Fibroblast of pulmonary artery (primary cell): ENCODE measurements around the gene EIF4E3.
A peak's percentile ranks its signal among the peaks of the same experiment; 100 is the strongest.

Source experiments
- DNase-seq: peaks from one replicate; pipeline ENCODE4 v3.0.0-alpha.2; 2010; ENCODE audit warnings: low read depth
- H3K4me3 ChIP-seq: replicated peaks from 2 replicates; pipeline ENCODE4 v1.5.1; 2011; ENCODE audit warnings: low read depth, mild to moderate bottlenecking, control low read depth, low read length, moderate library complexity
- TF ChIP-seq, protein P1 (sequence below): IDR thresholded peaks from 2 replicates; pipeline ENCODE4 v1.5.1; 2011; ENCODE audit warnings: mild to moderate bottlenecking, control low read depth, low read length, inconsistent platforms; ENCODE audit errors: missing control alignments

The EIF4E3 gene

DNA sequence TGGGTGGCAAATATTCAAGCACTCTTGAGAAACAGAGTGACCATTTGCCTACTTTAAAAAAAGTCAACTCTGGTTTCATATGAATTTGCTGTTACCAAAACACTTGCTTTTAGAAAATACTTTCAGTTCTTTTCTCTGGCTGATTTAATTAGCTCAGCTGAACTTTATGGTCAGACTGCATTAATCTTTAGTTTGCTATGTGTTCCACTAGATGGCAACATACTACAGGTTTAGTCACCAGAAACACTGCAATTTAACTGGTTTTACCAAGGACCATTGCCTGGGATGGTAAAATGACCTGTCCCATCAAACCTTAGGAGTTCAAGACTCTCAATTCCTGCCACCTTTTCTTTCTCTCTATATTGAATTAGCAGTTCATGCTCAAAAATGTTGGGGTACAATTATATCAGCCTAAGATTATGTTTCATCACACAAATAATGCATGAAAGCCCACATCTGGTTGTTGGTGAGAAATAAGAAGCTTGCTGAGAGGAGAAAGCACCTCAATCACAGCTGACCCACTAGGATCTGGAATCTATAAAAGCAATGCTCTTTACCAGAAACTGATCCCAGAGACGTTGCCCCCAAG is 14.2 kb downstream of the EIF4E3 start:
- TF ChIP-seq, protein P1, sequence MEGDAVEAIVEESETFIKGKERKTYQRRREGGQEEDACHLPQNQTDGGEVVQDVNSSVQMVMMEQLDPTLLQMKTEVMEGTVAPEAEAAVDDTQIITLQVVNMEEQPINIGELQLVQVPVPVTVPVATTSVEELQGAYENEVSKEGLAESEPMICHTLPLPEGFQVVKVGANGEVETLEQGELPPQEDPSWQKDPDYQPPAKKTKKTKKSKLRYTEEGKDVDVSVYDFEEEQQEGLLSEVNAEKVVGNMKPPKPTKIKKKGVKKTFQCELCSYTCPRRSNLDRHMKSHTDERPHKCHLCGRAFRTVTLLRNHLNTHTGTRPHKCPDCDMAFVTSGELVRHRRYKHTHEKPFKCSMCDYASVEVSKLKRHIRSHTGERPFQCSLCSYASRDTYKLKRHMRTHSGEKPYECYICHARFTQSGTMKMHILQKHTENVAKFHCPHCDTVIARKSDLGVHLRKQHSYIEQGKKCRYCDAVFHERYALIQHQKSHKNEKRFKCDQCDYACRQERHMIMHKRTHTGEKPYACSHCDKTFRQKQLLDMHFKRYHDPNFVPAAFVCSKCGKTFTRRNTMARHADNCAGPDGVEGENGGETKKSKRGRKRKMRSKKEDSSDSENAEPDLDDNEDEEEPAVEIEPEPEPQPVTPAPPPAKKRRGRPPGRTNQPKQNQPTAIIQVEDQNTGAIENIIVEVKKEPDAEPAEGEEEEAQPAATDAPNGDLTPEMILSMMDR, result peak; percentile 68
- H3K4me3 ChIP-seq, result no peak overlapping the region
- peak; percentile 69 for DNase-seq

DNA sequence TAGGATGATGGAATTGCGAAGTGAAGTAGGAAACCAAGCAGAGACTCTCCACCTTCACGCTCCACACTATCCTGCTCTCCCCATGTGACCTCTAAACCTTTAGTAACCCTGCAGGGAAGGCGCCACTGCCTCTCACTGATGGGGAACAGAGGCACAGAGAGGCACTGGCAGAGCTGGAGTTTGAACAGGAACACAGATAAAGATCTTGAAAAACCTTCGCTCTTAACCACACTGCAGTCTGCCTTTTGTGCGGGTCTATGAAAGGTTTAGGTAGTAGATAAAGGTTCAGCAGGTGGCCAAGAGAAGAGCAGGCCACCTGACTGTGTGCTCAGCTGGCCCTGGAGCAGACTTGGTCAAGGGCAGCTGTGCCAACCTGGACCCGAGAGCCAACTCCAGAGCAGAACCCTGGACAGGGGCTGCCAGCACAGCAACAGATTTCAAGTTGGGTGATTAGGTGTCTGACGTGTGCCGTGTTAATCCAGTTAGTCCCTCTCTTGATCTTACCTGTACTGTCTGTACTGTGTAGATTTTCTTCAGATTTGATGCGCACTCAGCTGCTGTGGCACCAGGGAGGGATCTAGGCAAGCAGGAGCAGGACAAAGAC is 15.2 kb downstream of the EIF4E3 start:
- no peak for DNase-seq
- TF ChIP-seq, protein P1, result no peak
- no peak overlapping the region for H3K4me3 ChIP-seq

DNA sequence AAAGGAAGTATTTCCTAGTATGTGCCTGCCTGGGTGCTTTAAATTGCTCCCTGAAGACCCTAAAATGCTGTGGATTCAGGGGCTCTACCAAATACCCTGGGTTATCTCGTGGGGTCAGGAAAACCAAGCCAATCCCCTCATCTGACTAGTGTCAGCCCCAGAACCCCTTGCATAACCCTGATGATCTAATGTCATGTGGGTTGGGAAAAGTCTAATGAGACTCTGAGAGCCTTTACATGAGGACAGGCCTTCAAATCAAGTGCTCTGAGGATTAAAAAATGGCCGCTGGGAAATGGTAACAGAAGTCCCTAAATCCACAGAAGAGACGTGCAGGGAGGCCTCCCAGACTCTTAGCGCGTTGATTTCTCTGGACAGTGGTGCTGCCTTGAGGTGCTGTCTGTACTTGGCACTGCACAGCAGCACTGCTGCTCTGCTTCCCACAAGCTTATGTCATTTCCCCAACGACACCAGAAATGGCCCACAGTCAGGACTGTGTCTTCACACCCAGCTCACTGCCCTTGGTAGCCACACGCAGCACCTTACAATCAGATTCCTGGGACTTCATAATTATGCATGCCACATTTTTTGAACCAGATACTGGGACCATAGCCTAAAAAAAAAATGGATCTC is 16.6 kb downstream of the EIF4E3 start:
- DNase-seq, result no peak
- no peak overlapping the region for H3K4me3 ChIP-seq
- TF ChIP-seq, protein P1, result no peak

DNA sequence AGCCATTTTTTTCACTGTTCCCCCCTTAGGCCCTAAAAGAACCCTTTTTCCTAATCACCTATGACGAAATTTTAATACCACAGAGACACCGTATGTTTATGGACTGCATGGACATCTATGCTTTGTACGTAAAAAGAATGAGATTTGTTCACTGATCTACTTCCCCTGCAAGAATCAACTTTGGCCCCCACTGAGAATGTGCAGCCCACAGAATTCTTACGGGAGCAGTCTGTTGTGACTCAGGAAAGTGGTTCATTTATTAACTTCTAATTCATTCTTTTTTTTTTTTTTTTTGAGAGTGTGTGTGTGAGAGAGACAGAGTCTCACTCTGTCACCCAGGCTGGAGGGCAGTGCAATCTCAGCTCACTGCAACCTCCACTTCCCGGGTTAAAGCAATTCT is 17.6 kb downstream of the EIF4E3 start:
- H3K4me3 ChIP-seq, result no peak overlapping the region
- no peak for DNase-seq
- TF ChIP-seq, protein P1, result no peak

GRCh38 chr3:71705681-71706080 is 19.5 kb downstream of the EIF4E3 start:
- H3K4me3 ChIP-seq, result no peak overlapping the region
- no peak for DNase-seq
- TF ChIP-seq, protein P1, result no peak

GRCh38 chr3:71704915-71705314 is 20.3 kb downstream of the EIF4E3 start:
- H3K4me3 ChIP-seq, result no peak overlapping the region
- no peak for DNase-seq
- TF ChIP-seq, protein P1, result no peak
